GM06990 (cell line): ENCODE results near the gene DGUOK.

ENCODE experiments used
- DNase-seq: peaks from one replicate; pipeline ENCODE4 v3.0.0-alpha.2; 2011; ENCODE audit not compliant: insufficient read length; ENCODE audit errors: extremely low read depth
- H3K27me3 ChIP-seq: replicated peaks from 2 replicates; pipeline ENCODE4 v1.6.0; 2011; ENCODE audit warnings: low read length; ENCODE audit not compliant: control insufficient read depth, insufficient read depth
- H3K36me3 ChIP-seq: 2 replicates; pipeline ENCODE4 v1.5.1; 2011; ENCODE audit warnings: low read length; ENCODE audit not compliant: control insufficient read depth, insufficient read depth
- H3K4me3 ChIP-seq: replicated peaks from 2 replicates; pipeline ENCODE4 v1.5.1; 2011; ENCODE audit warnings: low read depth, mild to moderate bottlenecking, control low read depth, low read length
- TF ChIP-seq, protein P1 (sequence below): IDR thresholded peaks from 2 replicates; pipeline ENCODE4 v1.5.1; 2011; ENCODE audit warnings: low read length, control low read depth, mild to moderate bottlenecking, inconsistent platforms; ENCODE audit not compliant: insufficient read depth, poor library complexity, severe bottlenecking

DGUOK gene

DNA sequence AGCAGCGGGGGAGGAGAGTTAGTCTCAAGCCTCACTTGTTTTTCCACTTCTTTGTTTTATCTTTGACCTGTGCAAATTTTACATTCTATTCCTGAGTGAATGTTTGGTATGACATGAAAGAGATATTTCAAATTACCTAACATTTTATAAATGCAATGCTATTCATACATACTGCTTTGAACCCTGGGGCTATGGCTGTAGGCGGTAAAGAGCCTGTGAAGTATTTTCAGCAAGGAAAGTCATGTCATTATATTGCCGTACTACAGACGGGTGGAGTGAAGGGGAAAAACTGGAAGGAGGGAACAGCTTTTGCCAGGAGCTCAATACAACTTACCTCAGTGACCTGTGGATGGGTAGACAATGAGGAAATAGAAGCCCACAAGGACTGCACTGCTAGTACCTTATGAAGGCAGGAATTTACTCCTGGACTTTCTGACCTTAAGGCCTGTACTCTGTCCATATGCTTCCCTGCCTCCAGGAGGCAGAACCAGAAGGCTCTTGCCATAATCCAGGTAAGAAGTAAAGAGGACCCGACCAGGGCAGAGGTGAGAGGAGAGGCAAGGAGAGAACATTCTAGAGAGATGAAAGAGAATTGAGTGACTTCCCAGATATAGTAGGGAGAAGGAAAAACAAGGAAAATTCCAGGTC is 29.7 kb downstream of the DGUOK start:
- H3K36me3 ChIP-seq, result peaks cover 22% of the 10 kb centered on the region
- no peak for DNase-seq
- H3K4me3 ChIP-seq, result no peak overlapping the region
- H3K27me3 ChIP-seq, result no peaks in the 10 kb centered on the region
- TF ChIP-seq, protein P1, sequence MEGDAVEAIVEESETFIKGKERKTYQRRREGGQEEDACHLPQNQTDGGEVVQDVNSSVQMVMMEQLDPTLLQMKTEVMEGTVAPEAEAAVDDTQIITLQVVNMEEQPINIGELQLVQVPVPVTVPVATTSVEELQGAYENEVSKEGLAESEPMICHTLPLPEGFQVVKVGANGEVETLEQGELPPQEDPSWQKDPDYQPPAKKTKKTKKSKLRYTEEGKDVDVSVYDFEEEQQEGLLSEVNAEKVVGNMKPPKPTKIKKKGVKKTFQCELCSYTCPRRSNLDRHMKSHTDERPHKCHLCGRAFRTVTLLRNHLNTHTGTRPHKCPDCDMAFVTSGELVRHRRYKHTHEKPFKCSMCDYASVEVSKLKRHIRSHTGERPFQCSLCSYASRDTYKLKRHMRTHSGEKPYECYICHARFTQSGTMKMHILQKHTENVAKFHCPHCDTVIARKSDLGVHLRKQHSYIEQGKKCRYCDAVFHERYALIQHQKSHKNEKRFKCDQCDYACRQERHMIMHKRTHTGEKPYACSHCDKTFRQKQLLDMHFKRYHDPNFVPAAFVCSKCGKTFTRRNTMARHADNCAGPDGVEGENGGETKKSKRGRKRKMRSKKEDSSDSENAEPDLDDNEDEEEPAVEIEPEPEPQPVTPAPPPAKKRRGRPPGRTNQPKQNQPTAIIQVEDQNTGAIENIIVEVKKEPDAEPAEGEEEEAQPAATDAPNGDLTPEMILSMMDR, result no peak

DNA sequence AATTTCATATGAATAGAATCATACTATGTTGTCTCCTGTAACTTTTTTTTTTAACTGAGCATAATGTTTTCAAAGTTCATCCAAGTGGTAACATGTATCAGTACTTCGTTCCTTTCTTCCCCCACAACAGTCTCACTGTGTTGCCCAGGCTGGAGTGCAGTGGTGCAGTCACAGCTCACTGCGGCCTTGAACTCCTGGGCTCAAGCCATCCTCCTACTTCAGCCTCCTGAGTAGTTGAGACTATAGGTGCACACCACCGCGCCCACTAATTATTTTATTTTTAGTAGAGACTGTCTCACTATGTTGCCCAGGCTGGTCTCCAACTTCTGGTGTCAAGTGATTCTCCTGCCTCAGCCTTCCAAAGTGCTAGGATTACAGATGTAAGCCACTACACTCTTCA is 34.6 kb downstream of the DGUOK start:
- Histone ChIP-seq H3K4me3 (no peak overlapping the region), H3K36me3 (peaks cover 4% of the 10 kb centered on the region), H3K27me3 (no peaks in the 10 kb centered on the region)
- TF ChIP-seq, protein P1, result no peak
- no peak for DNase-seq

DNA sequence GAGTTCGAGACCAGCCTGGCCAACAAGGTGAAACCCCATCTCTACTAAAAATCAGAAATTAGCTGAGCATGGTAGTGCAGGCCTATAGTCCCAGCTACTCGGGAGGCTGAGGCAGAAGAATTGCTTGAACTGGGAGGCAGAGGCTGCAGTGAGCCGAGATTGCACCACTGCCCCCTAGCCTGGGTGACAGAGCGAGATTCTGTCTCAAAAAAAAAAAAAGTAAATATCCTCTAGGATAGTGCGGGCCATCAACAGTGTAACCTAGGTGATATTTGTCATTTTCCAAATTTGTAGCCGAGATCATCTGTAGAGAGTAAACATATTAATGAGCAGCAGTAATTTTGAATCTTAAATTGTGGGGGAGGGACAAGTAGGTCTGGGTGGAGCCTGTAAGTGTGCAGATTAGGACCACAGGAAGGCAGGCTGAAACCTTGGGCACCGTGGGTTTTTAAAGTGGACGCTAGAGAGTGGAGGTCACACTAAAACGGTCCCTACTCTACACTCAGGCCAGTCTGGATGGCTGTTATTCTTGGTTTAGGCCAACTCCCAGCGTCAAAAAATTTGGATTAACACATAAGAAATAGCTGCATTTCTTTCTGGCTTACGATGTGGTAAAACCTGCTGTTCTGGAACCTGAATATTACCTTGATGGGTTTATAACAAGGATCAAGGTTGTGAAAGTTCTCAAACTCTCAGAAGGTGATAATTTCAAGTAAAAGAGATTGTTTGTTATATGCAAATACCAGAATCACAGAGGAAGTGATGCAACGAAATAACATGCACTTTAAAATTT is 35.3 kb downstream of the DGUOK start:
- peaks cover 4% of the 10 kb centered on the region for H3K36me3 ChIP-seq
- no peaks in the 10 kb centered on the region for H3K27me3 ChIP-seq
- no peak overlapping the region for H3K4me3 ChIP-seq
- TF ChIP-seq, protein P1, result no peak
- DNase-seq, result no peak

DNA sequence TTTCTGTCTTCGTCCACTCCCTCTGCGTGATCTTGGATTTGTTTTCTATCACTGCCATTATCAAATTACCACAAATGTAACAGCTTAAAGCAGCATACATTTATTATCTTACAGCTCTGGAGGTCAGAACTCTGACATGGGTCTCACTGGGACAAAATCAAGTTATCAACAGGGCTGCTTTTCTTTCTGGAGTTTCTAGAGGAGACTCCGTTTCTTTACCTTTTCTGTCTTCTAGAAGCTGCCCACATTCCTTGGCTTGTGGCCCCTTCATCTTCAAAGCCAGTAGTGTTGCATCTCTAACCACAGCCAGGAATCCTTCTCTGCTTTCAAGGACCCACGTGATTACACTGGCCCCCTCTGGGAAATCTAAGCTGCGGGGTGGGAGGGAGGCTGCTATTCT is 36.1 kb downstream of the DGUOK start:
- H3K36me3 ChIP-seq, result peaks cover 4% of the 10 kb centered on the region
- TF ChIP-seq, protein P1, result no peak

DNA sequence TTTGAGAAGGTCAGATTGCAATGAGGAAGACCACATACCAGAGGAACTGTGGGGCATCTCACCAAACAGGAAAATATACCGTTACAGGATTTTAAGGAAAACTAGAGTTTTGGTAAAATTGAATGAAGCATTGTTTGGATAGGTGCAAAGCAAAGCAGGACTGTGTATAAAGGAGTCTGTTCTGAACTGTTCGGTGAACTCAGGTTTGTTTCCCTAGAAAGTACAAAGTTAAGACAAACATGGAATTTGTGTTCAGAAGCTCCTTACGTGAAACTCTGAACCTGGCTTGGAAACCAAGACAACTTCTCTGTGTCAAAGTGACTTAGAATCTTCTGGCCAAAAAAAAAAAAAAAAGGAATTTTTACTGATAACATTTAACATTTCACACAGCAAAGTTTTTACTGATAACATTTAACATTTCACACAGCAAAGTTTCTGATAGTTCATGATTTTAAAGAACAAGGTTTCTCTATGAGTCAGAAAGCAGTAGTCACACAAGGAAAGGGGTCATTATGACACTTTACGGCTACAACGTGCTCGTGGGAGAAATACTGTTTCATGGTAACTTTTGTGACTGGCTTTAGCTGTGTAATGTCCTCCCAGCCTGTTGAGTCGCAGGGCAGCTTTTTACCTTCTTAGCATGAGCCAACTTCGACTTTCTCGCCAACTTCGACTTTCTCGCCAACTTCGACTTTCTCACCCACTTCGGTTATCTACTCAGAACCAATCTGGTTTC is 36.9 kb downstream of the DGUOK start:
- peak; percentile 58 for DNase-seq
- Histone ChIP-seq H3K4me3 (no peak overlapping the region), H3K27me3 (no peaks in the 10 kb centered on the region), H3K36me3 (peaks cover 4% of the 10 kb centered on the region)
- TF ChIP-seq, protein P1, result no peak

More for the DNA sequence above, 36.1 kb downstream of the DGUOK start:
- Histone ChIP-seq H3K27me3 (no peaks in the 10 kb centered on the region), H3K4me3 (no peak overlapping the region)
- DNase-seq, result no peak
